HG03521 (cell line): ENCODE results near the gene LHX1.

Experiments used
- ATAC-seq: cut with Tn5 transposase; IDR thresholded peaks from one replicate; pipeline ENCODE4 v1.9.1; 2021; ENCODE audit warnings: mild to moderate bottlenecking, moderate library complexity; ENCODE audit not compliant: unreplicated experiment

Gene LHX1

GRCh38 chr17:36937001-36937958 lies at the start of gene LHX1:
LHX1 (plus strand) TSS chr17:36937475; CDS start chr17:36938198, 723 bp downstream.
- ATAC-seq, result no peak

- no peak for ATAC-seq
Measured at GRCh38 chr17:36888236-36888951, 48.9 kb upstream of the LHX1 start.

GRCh38 chr17:36889770-36890349 lies 47.4 kb upstream of the LHX1 start:
- no peak for ATAC-seq

GRCh38 chr17:36890398-36891168 lies 46.7 kb upstream of the LHX1 start:
- ATAC-seq, result no peak

GRCh38 chr17:36892112-36892838 lies 45.0 kb upstream of the LHX1 start:
- ATAC-seq, result no peak

GRCh38 chr17:36894177-36894576 lies 43.1 kb upstream of the LHX1 start:
- no peak for ATAC-seq

- ATAC-seq, result no peak
Measured at GRCh38 chr17:36894925-36895324, 42.4 kb upstream of the LHX1 start.

GRCh38 chr17:36899250-36900159 lies 37.8 kb upstream of the LHX1 start:
- ATAC-seq, result no peak

GRCh38 chr17:36900160-36900512 lies 37.1 kb upstream of the LHX1 start:
- no peak for ATAC-seq

GRCh38 chr17:36901506-36901905 lies 35.8 kb upstream of the LHX1 start:
- ATAC-seq, result no peak

GRCh38 chr17:36907407-36907806 lies 29.9 kb upstream of the LHX1 start:
- ATAC-seq, result no peak

- ATAC-seq, result no peak
Measured at GRCh38 chr17:36910513-36910912, 26.8 kb upstream of the LHX1 start.

- no peak for ATAC-seq
Measured at GRCh38 chr17:36911001-36911400, 26.3 kb upstream of the LHX1 start.

- ATAC-seq, result no peak
Measured at GRCh38 chr17:36913132-36913531, 24.1 kb upstream of the LHX1 start.

- ATAC-seq, result no peak
Measured at GRCh38 chr17:36918211-36918691, 19.0 kb upstream of the LHX1 start.

- ATAC-seq, result no peak
Measured at GRCh38 chr17:36919407-36919968, 17.8 kb upstream of the LHX1 start.

- ATAC-seq, result no peak
Measured at GRCh38 chr17:36920032-36921005, 17.0 kb upstream of the LHX1 start.
